Ishikawa (cell line): ENCODE measurements around the gene ZHX3.

Source experiments
- CREB1 ChIP-seq: IDR thresholded peaks from 2 replicates; pipeline ENCODE4 v1.6.1; 2012; ENCODE audit warnings: low read depth
- EP300 ChIP-seq: IDR thresholded peaks from 2 replicates; pipeline ENCODE4 v1.6.1; 2012; ENCODE audit warnings: borderline replicate concordance
- FOXM1 ChIP-seq: IDR thresholded peaks from 2 replicates; pipeline ENCODE4 v1.6.1; 2012; ENCODE audit warnings: low read depth, borderline replicate concordance
- RAD21 ChIP-seq: IDR thresholded peaks from 2 replicates; pipeline ENCODE4 v1.6.1; 2012; ENCODE audit warnings: low read depth
- TAF1 ChIP-seq: IDR thresholded peaks from 2 replicates; pipeline ENCODE4 v1.6.1; 2012; ENCODE audit warnings: low read depth, mild to moderate bottlenecking
- TCF12 ChIP-seq: IDR thresholded peaks from 2 replicates; pipeline ENCODE4 v1.6.1; 2012; ENCODE audit warnings: low read depth
- YY1 ChIP-seq: IDR thresholded peaks from 2 replicates; pipeline ENCODE4 v1.6.1; 2012; ENCODE audit warnings: low read depth
- ZBTB7A ChIP-seq: IDR thresholded peaks from 2 replicates; pipeline ENCODE4 v1.6.1; 2012; ENCODE audit warnings: low read depth
- TF ChIP-seq, protein P1 (sequence below): IDR thresholded peaks from 2 replicates; pipeline ENCODE4 v1.6.1; 2012; ENCODE audit warnings: low read depth, mild to moderate bottlenecking
- TF ChIP-seq, protein P2 (sequence below): IDR thresholded peaks from 2 replicates; pipeline ENCODE4 v1.6.1; 2012

DNA sequence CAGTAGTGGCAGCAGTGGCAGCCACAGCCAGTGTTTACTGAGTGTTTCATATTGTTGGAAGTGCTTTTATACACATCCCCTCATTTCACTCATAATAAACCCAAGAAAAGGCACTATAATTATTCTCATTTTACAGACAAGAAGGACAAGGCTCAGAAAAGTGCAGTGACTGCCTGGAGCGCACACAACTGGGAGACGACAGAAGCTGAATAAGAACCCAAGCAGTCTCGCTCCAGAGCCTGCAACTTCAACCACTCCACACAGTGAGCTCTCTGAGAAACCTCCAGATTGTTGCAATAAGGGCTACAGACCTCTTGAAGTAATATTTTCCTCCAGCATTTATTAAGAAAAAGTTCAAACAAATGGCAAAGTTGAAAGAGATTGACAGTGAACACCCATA lies 103.3 kb downstream of the ZHX3 start:
- TF ChIP-seq RAD21 (no peak), EP300 (no peak), FOXM1 (no peak), TAF1 (no peak), ZBTB7A (no peak), CREB1 (no peak), TCF12 (no peak), YY1 (no peak)
- TF ChIP-seq, protein P1, sequence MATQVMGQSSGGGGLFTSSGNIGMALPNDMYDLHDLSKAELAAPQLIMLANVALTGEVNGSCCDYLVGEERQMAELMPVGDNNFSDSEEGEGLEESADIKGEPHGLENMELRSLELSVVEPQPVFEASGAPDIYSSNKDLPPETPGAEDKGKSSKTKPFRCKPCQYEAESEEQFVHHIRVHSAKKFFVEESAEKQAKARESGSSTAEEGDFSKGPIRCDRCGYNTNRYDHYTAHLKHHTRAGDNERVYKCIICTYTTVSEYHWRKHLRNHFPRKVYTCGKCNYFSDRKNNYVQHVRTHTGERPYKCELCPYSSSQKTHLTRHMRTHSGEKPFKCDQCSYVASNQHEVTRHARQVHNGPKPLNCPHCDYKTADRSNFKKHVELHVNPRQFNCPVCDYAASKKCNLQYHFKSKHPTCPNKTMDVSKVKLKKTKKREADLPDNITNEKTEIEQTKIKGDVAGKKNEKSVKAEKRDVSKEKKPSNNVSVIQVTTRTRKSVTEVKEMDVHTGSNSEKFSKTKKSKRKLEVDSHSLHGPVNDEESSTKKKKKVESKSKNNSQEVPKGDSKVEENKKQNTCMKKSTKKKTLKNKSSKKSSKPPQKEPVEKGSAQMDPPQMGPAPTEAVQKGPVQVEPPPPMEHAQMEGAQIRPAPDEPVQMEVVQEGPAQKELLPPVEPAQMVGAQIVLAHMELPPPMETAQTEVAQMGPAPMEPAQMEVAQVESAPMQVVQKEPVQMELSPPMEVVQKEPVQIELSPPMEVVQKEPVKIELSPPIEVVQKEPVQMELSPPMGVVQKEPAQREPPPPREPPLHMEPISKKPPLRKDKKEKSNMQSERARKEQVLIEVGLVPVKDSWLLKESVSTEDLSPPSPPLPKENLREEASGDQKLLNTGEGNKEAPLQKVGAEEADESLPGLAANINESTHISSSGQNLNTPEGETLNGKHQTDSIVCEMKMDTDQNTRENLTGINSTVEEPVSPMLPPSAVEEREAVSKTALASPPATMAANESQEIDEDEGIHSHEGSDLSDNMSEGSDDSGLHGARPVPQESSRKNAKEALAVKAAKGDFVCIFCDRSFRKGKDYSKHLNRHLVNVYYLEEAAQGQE: no peak
- TF ChIP-seq, protein P2, sequence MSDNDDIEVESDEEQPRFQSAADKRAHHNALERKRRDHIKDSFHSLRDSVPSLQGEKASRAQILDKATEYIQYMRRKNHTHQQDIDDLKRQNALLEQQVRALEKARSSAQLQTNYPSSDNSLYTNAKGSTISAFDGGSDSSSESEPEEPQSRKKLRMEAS: no peak
